HG03378 (cell line): ENCODE results near the gene FAM135A.
"Not testable (repeated sequence)": the region's sequence is repeated elsewhere in the genome, so short reads cannot be mapped to it uniquely, and the experiment has no call there.

ENCODE experiments used
- ATAC-seq: cut with Tn5 transposase; IDR thresholded peaks from one replicate; pipeline ENCODE4 v1.9.1; 2021; ENCODE audit warnings: mild to moderate bottlenecking, moderate library complexity; ENCODE audit not compliant: unreplicated experiment

The FAM135A gene

DNA sequence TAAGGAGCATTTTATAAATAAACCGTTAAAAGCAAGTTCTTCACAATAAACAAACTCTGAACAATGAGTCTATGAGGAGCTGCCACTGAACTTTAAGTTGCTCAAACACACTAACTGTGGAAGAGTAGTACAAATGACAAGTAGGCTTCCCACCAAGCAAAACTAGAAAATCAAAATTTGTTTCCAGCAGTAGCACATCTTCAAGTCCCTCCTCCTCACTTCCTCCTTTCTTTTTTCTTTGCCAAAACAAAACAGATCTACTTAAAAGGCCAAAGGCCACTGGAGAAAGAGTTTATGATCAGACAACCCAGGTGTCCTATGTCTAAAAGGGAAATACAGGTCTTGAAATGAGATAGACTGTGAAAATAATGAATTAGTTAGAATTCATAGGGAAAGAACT is 17.1 kb upstream of the FAM135A start:
- no peak for ATAC-seq

DNA sequence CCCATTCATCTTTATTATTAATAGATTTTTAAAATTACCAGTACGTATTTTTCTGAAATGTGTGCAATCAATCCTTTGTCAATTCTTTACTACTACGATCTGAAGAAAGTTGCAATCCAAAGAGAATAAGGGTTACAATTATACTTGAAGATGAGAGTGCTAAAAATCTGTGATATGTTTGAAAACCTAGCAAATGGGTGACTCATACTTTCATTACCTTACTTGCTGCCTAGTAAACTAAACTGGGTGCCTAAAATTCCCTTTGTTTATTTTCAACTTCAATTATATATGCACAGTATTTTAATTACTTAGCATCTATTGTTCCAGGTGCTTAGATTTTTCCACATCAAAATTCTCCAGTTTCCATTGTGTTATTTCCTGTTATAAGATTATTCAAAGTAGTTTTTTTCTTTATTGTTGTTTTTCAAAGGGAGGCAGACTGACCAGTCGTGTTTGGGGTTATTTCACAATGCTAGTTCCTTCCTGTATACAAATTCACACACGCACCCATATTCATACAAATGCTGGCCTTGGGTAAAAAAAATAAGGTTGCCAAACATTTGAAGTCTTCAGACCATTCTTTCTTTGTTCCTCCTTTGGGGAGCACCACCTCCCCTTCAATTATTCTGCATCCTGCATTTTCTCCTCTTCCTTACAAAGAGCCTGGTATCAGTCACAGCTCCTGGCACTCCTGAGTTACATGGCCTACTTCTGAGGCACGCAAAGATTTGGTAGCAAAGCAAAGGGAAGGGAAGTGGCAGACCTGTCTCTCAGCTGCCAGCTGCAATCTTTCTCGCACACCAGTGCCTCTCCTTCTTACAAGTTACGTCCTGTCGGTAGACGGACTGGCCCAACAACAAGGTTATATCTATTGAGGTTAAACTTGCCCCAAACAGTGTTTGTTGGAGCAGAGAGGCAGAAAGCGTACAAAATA is 16.2 kb upstream of the FAM135A start:
- no peak for ATAC-seq

DNA sequence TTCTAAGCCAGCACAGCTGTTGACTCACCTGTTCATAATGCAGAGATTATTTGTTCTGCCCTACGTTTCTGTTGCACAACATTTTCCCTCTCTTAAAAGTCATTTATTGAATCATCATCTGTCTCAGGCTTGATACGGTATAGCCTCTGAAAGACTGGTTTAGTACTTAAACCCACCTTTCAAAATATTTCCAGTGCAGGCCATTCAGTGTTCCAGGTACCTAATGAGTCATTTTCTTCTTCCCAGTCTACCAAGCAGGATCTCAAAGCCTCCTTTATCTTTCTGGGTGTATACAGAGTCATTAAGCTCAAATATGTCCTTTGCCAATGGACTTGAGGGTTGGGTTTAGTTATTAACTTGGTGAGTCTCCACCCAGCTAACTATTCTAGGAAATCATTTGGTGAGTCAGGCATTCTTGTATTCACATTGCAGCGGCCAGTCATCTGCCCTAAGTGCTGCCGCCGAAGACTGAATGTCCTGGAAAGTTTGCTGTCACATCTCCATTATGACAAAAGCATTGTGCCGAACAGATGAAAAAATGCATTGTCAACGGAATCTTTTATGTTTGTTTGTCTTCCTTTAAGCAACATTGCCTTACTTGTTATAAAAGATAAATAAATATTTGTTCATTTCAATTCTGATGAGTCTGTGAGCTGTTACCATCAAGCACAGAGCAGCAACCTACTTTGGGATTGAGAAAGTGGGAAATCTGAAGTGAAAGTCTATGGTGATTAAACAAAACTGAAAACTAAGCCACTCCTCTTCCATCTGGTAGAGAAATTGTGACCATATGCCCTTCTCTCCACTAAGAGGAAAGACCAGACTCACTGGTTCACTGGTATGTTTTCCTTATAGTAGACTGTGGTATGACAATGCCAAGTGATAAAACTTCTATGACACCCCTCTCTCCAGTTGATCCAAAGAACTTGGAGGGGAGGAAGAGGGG is 14.3 kb upstream of the FAM135A start:
- no peak for ATAC-seq

DNA sequence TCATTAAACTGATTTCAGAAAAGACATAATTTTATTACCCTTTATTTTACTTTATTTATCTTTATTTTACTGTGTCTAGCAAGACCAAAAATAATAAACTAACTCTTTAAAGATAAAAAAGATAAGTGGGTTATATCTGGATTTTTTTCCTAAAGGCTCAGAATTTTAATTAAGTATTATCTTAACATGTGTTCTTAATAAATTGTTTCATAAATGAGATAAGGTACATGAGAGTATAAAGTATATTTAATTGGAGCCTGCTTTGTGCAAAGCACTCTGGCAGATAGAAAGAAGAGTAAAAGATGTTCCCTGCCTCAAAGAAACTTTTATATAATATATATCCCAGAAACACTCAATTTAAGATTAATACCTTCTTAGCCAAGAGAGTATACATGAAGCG is 8.7 kb upstream of the FAM135A start:
- ATAC-seq: no peak

DNA sequence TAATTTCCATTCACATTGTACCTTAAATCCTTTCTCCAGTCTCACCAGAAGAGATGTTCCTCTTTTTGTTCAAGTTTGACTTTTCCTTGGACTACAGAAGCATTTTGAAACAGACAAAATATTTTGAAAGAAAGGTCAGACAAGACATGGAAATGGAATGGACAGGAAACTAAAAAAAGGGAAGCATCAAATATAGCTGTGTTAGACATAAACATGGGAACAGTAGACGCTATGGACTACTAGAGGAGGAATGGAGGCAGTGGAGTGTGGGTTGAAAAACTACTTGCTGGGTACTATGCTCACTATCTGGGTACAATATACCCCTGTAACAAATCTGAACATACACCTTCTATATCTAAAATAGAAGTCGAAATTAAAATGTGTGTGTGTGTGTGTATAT is 4.1 kb upstream of the FAM135A start:
- no peak for ATAC-seq

DNA sequence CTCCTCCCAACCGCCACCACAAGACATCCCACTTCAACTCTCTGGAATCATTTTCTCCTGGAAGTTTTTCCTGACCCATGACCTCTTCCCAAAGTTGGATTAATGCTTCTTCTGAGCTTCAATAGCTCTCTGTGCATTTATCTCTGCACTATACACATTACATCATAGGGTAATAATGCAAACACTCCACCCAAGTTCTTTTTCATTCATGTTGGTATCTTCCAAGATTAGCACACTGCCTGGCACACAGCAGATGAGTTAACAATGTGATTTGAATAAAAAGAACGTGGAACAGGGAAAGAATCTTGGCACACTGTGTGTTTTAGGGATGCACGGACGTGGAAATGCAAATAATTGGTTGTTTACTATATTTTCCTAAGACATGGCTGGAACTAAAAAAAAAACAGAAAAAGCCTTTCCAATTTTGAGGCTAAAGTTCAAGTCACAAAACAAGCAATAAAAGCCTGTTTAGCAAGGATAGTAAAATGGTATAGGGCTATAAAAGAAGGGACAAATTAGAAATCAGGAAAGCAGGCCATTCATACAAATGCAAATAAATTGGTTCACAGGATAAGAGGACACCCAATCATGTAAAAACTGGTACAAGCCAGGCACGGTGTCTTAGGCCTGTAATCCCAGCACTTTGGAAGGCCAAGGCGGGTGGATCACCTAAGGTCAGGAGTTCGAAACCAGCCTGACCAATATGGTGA is 1.6 kb upstream of the FAM135A start:
- no peak for ATAC-seq

DNA sequence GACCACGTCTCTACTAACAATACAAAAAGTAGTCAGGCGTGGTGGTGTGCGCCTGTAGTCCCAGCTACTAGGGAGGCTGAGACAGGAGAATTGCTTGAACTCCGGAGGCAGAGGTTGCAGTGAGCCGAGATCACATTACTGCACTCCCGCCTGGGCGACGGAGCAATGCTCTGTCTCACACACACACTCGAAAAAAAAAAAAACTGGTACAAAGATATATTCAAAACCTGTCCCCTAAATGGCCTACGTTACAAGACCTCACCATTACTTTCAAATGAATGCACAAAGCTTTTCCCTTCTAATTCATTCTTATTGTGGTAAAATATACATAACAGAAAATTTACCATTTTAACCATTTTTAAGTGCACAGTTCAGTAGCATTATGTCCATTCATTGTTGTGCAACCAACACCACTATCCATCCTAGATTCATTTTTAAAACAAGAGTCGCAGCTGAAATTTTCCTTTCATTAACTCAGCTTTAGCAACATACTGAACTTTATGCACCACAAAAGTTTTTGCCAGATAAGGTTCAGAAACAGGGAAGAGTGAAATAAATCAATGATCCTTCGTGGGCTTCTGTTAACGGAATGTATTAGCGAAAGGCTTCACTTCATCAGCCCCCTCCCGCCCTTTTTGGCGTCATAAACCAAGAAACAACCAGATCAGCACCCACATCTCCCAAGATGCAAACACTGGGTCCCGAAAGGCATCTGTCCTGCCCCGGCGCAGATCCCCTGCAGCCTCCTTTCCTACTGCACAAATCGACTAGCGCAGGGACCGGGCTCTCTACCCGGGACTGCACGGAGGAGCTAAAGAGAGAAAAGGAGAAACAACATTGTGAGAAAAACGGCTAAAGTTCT is 825 bp upstream of the FAM135A start:
- ATAC-seq: peak; percentile 27

DNA sequence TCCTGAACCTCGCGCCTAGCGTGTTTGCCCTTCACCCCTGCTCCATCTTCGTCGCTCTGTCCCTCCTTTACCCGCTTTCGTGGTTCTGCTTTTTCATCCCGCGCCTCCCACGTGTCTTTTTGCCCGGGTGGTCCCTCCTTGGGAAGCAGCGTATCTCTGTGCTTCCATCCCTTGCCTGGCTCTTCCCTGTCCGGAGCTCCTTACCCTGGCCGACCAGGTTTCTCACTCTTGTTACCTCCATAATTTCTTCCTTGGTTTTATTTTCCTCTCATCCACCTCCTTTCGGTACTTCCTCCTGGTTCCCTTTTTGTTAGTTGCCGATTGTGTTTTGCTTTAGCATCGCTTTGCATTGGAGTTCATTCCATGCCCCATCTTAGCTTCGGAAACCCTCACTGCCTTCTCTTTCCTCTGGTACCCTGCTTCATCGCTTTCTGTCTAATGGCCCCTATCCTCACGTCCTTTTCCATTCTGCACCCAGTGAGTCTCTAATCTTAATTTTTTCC is 735 bp downstream of the FAM135A start:
- peak; percentile 3 for ATAC-seq

DNA sequence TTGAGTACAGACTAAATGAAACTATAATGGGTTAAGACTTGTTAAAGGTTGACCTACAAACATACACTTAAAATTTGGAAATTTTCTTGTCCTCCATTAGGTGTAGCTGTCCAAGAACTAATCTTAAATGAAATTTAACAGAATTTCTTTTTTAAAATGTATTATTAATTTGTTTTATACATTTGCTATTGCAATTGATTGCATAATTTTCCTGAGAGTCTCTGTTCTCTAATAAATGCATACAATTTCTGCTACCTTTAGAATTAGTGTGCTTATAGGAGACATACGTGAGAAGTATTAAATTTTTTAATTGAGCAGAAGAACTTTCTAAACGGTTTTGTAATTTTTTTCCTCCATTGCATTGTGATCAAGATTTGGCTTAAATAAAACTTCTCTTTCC is 1.5 kb downstream of the FAM135A start:
- no peak for ATAC-seq

DNA sequence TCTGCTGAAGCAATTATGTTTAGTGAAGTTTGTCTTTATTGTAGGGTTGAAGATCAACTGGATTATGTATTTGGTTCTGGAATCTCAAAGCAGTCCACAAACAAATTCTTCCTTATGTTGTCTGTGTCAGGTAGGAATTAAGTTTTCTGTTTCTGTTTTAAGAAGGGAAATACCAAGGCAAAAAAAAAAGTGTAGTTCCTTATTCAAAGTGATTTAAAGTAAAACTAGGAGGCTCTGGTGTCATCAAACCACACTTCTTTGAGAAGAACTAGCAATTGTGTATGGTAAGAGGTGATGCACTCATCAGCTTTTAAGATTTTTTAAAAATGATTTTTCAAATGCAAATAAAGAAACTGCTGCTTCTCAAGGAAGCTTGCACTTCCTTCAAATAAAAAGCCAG is 1.9 kb downstream of the FAM135A start:
- peak; percentile 18 for ATAC-seq

DNA sequence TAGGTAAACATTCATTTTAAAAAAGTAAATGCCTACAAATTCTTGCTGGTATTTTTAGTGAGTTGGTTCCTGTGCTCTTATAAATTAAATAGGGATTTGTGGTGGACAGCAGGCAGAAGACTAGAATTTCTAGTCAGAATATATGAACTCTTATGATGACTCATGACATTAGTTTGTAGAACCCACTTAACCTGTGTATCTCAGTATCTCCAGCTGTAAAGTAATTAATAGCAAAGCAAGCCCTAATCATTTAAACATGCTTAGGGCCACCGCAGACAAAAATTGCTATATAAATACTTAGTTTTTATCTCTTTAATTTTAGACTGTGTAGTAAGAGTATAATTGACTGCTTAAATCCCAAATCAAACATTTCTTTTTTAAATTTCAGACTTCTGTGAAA is 2.4 kb downstream of the FAM135A start:
- no peak for ATAC-seq

DNA sequence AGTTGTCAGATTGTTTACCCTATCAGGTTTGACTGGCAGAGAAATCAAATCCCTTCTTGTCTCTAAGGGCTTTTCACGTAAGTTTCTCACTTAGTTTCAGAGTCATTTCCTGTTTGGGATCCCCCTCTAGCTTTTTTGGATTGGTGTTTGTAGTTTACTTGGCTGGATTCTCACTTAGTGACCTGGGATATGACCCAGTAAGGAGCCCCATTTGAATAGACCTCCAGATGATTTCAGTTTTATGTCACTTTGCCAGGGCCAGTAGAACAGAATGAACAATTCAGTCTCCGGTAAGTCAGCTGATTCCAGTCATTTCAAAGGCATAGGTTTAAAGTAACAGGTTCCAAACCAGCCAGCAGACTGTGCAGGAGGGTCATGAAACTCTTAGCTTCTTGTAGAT is 8.2 kb downstream of the FAM135A start:
- ATAC-seq: no peak

DNA sequence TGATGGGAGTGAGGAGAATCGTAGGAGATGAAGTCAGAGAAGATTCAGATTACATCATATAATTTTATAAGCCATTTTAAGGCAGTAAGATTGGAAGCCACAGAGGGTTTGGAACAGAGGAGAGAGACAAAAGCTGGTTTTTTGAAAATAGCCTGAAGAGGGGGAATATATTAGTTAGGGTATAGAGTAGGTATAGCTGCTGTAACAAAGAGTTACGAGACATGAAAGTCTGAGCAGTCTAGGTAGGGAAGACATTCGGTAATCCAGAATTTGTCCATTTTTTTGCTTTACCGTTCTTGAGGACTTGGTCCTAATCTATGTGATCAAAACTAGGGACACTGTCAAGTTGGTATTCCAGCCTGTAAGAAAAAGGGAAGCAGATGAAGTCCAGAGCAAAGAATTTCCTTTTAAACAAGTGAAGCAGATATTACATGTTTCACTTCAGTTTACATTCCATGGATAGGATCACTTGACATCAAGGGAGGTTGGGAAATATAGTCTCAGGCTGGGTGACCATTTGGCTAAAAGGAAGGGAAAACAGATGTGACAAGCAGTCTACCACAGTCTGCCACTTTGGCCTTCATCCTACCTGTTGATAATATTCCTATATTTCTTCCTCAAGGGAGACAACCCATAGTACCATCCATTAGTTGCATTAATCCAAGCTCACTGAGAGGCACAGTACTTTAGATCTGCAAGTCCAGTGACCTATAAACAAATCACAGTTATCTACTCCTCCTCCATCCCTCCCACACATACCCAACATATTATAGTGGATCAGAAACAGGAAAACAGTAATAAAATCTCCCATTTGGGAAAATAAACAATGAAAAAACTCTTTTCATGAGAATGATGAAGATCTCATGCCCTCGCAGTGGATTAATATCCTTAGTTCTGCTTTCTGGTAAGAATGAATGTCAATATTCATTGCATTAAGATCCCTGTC is 10.2 kb downstream of the FAM135A start:
- ATAC-seq: no peak

DNA sequence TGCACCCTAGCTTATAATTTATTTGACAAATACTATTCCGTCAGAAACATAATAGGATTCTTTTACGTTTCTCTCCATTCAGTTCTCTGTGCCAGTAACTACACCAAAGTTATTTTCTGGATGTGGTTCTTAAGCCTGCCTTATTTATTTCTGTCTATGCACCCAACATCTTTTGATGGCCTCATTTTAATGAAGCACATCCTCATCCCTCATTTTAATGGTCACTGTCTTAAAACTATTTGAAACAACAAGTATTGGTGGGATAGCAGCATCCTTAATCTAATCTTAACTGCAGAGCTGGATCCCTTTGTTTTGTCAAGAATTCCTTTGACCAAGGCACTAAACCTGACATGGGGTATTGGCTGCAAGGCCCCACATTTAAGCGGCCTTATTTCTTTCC is 11.0 kb downstream of the FAM135A start:
- ATAC-seq: no peak

DNA sequence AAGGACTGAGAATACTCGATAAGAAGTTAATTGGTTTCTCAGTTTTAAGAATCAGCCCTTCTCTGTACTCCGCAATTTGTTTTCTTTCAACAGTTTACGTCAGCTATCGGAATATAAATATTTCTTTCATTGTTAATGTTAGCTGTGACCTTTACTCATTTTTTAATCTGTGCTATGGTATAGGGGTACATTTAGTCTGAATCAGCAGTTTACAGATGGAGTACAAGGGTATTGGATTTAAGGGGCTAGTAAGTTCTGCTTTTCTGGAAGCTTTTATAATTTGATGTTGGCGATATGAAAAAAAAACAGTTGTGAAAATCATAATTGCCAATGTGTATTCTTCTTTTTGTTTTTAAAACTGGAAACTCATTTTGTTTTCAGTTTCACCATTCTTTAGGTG is 23.0 kb downstream of the FAM135A start:
- no peak for ATAC-seq

DNA sequence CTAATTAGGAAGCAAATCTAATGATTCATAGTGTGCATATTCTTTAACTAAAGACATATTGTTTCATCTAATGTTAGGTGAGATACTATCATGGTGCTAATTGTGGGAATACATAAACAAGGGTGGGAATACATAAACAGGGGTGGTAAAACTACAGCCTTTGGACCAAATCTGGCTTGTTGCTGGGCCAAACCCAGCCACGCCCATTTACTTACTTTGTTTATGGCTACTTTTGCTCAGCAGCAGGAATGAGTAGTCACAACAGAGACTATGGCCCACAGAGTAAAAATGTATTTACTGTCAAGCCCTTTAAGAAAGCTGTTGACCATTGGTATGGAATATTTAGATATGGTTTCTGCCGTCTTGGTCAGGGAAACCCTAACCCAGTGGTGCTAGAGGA is 31.7 kb downstream of the FAM135A start:
- ATAC-seq: no peak

DNA sequence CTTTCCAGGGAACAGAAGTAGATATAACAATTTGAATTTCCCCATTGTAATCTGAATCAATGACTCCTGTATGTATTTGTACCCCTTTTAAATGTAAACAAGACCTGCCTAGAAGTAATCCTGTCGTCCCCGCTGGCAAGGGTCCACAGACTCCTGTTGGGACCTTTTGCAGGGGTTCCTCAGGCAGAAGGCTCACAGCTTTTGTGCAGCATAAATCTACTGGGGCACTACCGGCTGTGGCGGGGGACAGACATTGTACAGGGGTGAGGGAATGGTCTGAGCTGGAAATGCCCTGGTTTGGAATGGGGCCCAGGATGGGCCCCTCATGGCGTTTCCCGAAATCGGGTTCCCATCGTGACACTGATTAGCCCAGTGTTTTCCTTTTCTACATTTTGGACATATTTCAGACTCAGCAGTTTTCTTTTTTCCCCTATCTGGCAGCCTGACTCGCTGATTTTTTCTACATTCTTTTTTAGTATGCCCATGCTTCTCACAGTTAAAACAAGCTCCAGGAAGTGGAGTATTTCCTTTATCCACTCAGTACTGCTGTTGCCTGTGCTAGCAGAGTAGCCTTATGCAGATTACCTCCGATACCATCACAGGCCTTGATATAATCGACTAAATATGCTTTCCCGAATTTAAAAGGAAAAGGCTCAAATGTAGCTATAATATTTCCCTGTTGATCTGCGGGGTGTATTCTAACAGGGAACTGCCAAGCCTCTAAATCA is 34.2 kb downstream of the FAM135A start:
- not testable (repeated sequence) for ATAC-seq

DNA sequence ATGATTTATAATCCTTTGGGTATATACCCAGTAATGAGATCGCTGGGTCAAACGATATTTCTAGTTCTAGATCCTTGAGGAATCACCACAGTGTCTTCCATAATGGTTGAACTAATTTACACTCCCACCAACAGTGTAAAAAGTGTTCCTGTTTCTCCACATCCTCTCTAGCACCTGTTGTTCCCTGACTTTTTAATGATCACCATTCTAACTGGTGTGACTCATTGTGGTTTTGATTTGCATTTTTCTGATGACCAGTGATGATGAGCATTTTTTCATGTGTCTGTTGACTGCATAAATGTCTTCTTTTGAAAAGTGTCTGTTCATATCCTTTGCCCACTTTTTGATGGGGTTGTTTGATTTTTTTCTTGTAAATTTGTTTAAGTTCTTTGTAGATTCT is 40.6 kb downstream of the FAM135A start:
- not testable (repeated sequence) for ATAC-seq
